Heart left ventricle (tissue), 16 donors: ENCODE data around the gene GPLD1. TPM values are rescaled to one million over a fixed set of nuclear protein-coding genes. Genes with fewer than 3 reads are reported as not detected.
"Not testable (repeated sequence)": the region's sequence is repeated elsewhere in the genome, so short reads cannot be mapped to it uniquely, and the experiment has no call there.

ENCODE experiments used
- ATAC-seq, 4 donors: fragments of 200-7000 bp; cut with Tn5 transposase; one replicate each; pipeline ENCODE4 v1.9.1; 2020 to 2022; ENCODE audit warnings: moderate library complexity in 4 of 4, mild to moderate bottlenecking in 3 of 4, moderate number of reproducible peaks in 1 of 4
- DNase-seq, 5 donors: peaks; one replicate each; pipeline ENCODE4 v3.0.0-alpha.2; 2020
- H3K27ac ChIP-seq, 12 donors: fragments of 200-600 bp; sonication (generic) in 4 of 12; one replicate each; pipeline versions ENCODE4 v1.5.0 to v1.8.0; 2016 to 2022; ENCODE audit warnings: mild to moderate bottlenecking in 2 of 12
- H3K27me3 ChIP-seq, 9 donors: fragments of 200-600 bp; sonication (generic) in 2 of 9; one replicate each; pipeline versions ENCODE4 v1.5.1 to v1.8.0; 2016 to 2022; ENCODE audit warnings: mild to moderate bottlenecking in 3 of 9
- H3K36me3 ChIP-seq, 9 donors: fragments of 200-600 bp; sonication (generic) in 2 of 9; one replicate each; pipeline versions ENCODE4 v1.5.0 to v1.8.0; 2018 to 2022; ENCODE audit warnings: mild to moderate bottlenecking in 2 of 9
- H3K4me1 ChIP-seq, 12 donors: fragments of 200-600 bp; sonication (generic) in 4 of 12; one replicate each; pipeline versions ENCODE4 v1.5.0 to v1.8.0; 2016 to 2022; ENCODE audit warnings: mild to moderate bottlenecking in 3 of 12
- H3K4me3 ChIP-seq, 12 donors: fragments of 200-600 bp; sonication (generic) in 4 of 12; one replicate each; pipeline versions ENCODE4 v1.5.0 to v1.8.0; 2017 to 2022; ENCODE audit warnings: mild to moderate bottlenecking in 9 of 12, moderate library complexity in 4 of 12
- H3K9me3 ChIP-seq, 12 donors: fragments of 200-600 bp; sonication (generic) in 4 of 12; one replicate each; pipeline versions ENCODE4 v1.5.0 to v1.8.0; 2016 to 2022; ENCODE audit warnings: mild to moderate bottlenecking in 1 of 12
- POLR2A ChIP-seq, 2 donors: fragments of 450-650 bp; IDR thresholded peaks; one replicate each; pipeline ENCODE4 v1.6.1; 2017; ENCODE audit warnings: antibody characterized with exemption in 2 of 2, mild to moderate bottlenecking in 2 of 2, moderate library complexity in 2 of 2
- WGBS, 4 donors: extraction: QIAGEN DNeasy Blood & Tissue Kit in 2 of 4; methylation state at CpG; one replicate each; pipeline versions ENCODE4 v1.1.5 to v1.1.7; 2013 to 2018; 5-methylcytosine and 5-hydroxymethylcytosine counted together
- intact Hi-C, 10 donors: fragments of 100-400 bp; cut with DNase I; formaldehyde crosslinking; loops; one replicate each; pipeline versions ENCODE4 v1.11.1 to v1.14.2; 2022
- polyA plus RNA-seq, 2 donors: library from polyadenylated mRNA; stranded (reverse); fragments of 200-250 nt; gene quantifications; one replicate each; pipeline ENCODE4 v1.2.3, GENCODE V29; 2013
- total RNA-seq, 9 donors: library from RNA; depleted of rRNA in 2 of 9; stranded (reverse); fragments of >200 nt in 2 of 9; fragmentation: NEBNext Ultra II Directional in 3 of 9; extraction: Animal tissue kit (Norgen Biotek cat#: 25700) in 3 of 9; gene quantifications; one replicate each; pipeline versions ENCODE4 v1.1.0 to v1.2.4, GENCODE V29; 2016 to 2023
- TF ChIP-seq, protein P1 (sequence below), 12 donors: fragments of 200-600 bp; sonication (generic) in 4 of 12; IDR thresholded peaks; one replicate each; pipeline versions ENCODE4 v1.5.0 to v1.8.0; 2018 to 2022; ENCODE audit warnings: antibody characterized with exemption in 12 of 12, mild to moderate bottlenecking in 5 of 12
- donor health status: ischemic (EF 13 %, LVEDD 7.1; RV severe dilation, severe dysfunction).
- donor health status: healthy with polysubstance abuse.
- donor health status: DM: no; HTN: yes; CAD: no.
- donor health status: DM: no; HTN: no; CAD: no.
- donor health status: ischemic (EF 25% LVEDD 6.9; RV normal size, moderate dysfunction).
- donor health status: ischemic (EF 25% LVEDD 5.7; RV mildly dilated, moderate dysfunction).
- donor health status: healthy.
- donor health status: DM: yes; HTN: yes; CAD: no.
- donor health status: ischemic (EF 35%, LVEDD 5.7; RV mildly dilated, moderate dysfunction).
- donor health status: nonischemic (EF 11% LVEDD 7.7; RV severe dilation, severe dysfunction).
- donor health status: DM: yes; HTN: yes; CAD: no.
- donor health status: PGD.
- donor health status: ischemic (EF 29% LVEDD 5.4; RV normal size, mild dysfunction).
- donor health status: nonischemic (EF 23%, LVEDD 6.1; RV moderate dilation, normal function).

Gene GPLD1
- total and polyA plus RNA-seq, 11 donors: 0.18 to 0.99 (median 0.81) TPM

DNA sequence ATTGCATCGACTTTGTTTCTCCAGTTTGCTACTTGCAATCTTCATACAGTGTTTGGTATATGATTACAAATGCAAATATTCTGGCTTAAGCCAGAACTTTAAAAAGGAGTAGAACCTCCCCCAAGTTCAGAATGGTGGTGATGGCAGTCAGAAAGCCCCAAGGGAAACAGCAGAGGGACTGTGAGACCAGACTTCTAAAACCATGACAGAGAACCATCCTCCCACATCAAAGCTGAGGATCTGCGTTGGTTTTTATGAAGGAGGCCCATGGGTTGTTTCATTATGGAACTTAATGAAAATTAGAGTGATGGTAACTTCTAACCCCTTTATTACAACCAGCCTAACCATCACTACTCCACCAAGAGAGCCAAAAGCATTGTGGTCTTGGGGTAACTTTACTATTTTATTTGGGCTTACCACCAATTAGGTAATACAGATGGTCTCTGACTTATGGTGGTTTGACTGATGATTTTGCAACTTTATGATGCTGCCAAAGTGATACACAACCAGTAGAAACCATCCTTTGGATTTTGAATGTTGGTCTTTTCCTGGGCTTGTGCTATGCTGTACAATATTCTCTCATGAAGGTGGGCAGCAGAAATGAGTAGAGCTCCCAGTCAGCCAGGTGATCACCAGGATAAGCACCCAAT is 97.5 kb downstream of the GPLD1 start:
- TF ChIP-seq POLR2A (IDR thresholded peaks at IDR 0.05): no peak
- TF ChIP-seq, protein P1, sequence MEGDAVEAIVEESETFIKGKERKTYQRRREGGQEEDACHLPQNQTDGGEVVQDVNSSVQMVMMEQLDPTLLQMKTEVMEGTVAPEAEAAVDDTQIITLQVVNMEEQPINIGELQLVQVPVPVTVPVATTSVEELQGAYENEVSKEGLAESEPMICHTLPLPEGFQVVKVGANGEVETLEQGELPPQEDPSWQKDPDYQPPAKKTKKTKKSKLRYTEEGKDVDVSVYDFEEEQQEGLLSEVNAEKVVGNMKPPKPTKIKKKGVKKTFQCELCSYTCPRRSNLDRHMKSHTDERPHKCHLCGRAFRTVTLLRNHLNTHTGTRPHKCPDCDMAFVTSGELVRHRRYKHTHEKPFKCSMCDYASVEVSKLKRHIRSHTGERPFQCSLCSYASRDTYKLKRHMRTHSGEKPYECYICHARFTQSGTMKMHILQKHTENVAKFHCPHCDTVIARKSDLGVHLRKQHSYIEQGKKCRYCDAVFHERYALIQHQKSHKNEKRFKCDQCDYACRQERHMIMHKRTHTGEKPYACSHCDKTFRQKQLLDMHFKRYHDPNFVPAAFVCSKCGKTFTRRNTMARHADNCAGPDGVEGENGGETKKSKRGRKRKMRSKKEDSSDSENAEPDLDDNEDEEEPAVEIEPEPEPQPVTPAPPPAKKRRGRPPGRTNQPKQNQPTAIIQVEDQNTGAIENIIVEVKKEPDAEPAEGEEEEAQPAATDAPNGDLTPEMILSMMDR (IDR thresholded peaks at IDR 0.05): no peak
- H3K4me1 ChIP-seq: no peaks in the 10 kb centered on the region
- intact Hi-C loops: loop anchor here in 2 of 10 donors (2.0 to 5.0 kb wide), 2 partner anchors 105 to 109 kb away; no protein-coding TSS in a partner anchor
- no peak overlapping the region for H3K27ac ChIP-seq
- DNase-seq (no peak), ATAC-seq (no peak)
- no peak overlapping the region for H3K4me3 ChIP-seq
- H3K9me3 ChIP-seq: peaks cover 0 to 4% (median 0%) of the 10 kb centered on the region in 12 donors
- 80 to 88% (median 84%) methylated on average over 2 of the region's 2 CpGs for WGBS, 4 donors
- H3K36me3 ChIP-seq: no peaks in the 10 kb centered on the region
- peaks cover 0 to 10% (median 0%) of the 10 kb centered on the region in 9 donors for H3K27me3 ChIP-seq

DNA sequence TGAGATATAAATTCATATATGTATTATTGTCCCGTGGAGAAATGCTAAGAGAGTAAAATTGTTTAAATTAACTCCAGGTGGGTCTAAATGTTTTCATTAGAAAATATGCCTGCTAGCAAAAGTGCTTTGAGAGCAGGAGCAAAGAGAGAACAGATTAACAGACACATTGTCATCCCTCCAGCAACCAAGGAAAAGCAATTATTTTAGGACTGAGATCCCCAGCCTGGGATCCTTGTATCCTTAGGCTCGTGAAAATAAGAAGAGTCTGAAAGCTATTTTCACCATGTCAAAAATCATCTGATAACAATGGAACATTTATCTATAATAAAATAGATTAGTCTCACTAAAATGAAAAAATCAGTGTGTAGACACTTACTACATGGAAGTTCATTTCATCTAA is 98.2 kb downstream of the GPLD1 start:
- H3K27me3 ChIP-seq: peaks cover 0 to 5% (median 0%) of the 10 kb centered on the region in 9 donors
- 60 to 69% (median 63%) methylated on average over 2 of the region's 2 CpGs for WGBS, 4 donors
- no peak overlapping the region for H3K27ac ChIP-seq
- no peaks in the 10 kb centered on the region for H3K9me3 ChIP-seq
- no peak overlapping the region for H3K4me3 ChIP-seq
- intact Hi-C loops: loop anchor here in 2 of 10 donors (2.0 to 5.0 kb wide), 2 partner anchors 104 to 108 kb away; no protein-coding TSS in a partner anchor
- no peak for ATAC-seq
- H3K36me3 ChIP-seq: no peaks in the 10 kb centered on the region
- no peaks in the 10 kb centered on the region for H3K4me1 ChIP-seq
- no peak for DNase-seq
- TF ChIP-seq, protein P1 (IDR thresholded peaks at IDR 0.05): no peak
- TF ChIP-seq POLR2A (IDR thresholded peaks at IDR 0.05): no peak

DNA sequence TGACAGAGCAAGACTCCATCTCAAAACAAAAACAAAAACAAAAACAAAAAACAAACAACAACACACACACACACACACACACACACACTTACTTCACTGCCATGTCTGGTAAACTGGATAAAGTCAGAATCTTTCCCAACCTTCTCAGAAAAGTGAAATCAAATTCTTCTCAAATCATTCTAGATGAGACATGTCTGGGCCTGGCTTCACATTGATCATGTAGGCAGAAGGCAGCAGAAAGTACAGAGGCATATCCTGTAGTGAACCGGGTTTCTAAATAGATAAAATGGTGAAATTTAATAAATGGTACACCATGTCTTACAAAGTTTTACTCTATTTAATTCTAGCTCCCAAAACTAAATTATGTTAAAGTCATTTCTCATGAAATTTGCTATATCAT is 101.6 kb downstream of the GPLD1 start:
- H3K27ac ChIP-seq: no peak overlapping the region
- no peak for TF ChIP-seq POLR2A (IDR thresholded peaks at IDR 0.05)
- TF ChIP-seq, protein P1 (IDR thresholded peaks at IDR 0.05): no peak
- intact Hi-C loops: loop anchor here in 7 of 10 donors (2.0 to 5.0 kb wide), 3 partner anchors 101 to 106 kb away; no protein-coding TSS in a partner anchor
- no peaks in the 10 kb centered on the region for H3K9me3 ChIP-seq
- H3K36me3 ChIP-seq: no peaks in the 10 kb centered on the region
- no peak for DNase-seq
- no peak for ATAC-seq
- peaks cover 0 to 5% (median 0%) of the 10 kb centered on the region in 9 donors for H3K27me3 ChIP-seq
- WGBS, 4 donors: 85 to 94% (median 86%) methylated on average over 1 of the region's 1 CpG
- H3K4me3 ChIP-seq: no peak overlapping the region
- H3K4me1 ChIP-seq: no peaks in the 10 kb centered on the region

DNA sequence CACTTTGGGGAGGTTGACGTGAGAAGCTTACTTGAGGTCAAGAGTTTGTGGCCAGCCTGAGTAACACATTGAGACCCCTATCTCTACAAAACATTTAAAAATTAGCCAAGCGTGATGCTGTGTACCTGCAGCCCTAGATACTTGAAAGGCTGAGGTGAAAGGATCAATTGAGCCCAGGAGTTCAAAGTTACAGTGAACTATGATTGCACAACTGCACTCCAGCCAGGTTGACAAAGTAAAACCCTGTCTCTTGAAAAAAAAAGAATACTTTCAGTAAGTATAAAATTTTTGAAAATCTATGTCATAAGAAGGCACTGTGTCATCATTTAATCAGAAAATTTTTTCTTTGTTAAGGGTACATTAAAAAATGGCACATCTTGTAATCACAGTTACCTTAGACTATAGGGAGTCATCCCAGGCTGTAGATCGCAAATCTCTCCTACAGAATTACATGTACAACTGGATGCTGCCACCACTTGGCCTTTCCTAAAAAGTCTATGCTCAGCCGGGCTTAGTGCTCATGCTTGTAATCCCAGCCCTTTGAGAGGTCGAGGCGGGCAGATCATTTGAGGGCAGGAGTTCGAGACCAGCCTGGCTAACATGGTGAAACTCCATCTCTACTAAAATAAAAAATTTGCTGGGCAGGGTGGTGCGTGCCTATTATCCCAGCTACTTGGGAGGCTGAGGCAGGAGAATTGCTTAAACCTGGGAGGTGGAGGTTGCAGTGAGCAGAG is 103.7 kb downstream of the GPLD1 start:
- Histone ChIP-seq H3K27me3 (peaks cover 0 to 5% (median 0%) of the 10 kb centered on the region in 9 donors), H3K9me3 (no peaks in the 10 kb centered on the region), H3K4me1 (no peaks in the 10 kb centered on the region), H3K36me3 (no peaks in the 10 kb centered on the region), H3K4me3 (no peak overlapping the region), H3K27ac (no peak overlapping the region)
- DNase-seq (no peak), ATAC-seq (no peak)
- 73 to 84% (median 79%) methylated on average over 8 of the region's 8 CpGs for WGBS, 4 donors
- TF ChIP-seq, protein P1 (IDR thresholded peaks at IDR 0.05): no peak
- no peak for TF ChIP-seq POLR2A (IDR thresholded peaks at IDR 0.05)
- intact Hi-C loops: loop anchor here in 4 of 10 donors (5.0 kb wide), 2 partner anchors 98 to 103 kb away; no protein-coding TSS in a partner anchor

DNA sequence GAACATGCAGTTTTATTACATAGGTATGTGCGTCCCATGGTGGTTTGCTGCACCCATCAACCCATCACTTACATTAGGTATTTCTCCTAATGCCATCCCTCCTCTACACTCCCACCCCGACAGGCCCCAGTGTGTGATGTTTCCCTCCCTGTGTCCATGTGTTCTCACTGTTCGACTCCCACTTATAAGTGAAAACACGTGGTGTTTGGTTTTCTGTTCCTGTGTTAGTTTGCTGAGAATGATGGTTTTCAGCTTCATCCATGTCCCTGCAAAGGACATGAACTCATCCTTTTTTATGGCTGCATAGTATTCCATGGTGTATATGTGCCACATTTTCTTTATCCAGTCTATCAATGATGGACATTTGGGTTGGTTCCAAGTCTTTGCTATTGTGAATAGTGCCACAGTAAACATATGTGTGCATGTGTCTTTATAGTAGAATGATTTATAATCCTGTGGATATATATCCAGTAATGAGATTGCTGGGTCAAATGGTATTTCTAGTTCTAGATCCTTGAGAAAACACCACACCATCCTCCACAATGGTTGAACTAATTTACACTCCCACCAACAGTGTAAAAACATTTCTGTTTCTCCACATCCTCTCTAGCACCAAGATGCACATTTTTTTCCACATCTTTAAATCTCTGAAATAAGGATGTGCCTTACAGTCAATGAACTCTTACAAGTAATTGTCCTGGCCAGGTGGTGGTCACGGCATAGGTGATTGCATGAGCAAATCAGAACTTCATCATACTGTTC is 104.8 kb downstream of the GPLD1 start:
- not testable (repeated sequence) for H3K4me1 ChIP-seq, DNase-seq, H3K4me3 ChIP-seq, H3K9me3 ChIP-seq, H3K36me3 ChIP-seq, H3K27me3 ChIP-seq, ATAC-seq, H3K27ac ChIP-seq
- intact Hi-C loops: loop anchor here in 4 of 10 donors (5.0 kb wide), 2 partner anchors 97 to 102 kb away; no protein-coding TSS in a partner anchor
- WGBS, 4 donors: 88 to 93% (median 91%) methylated on average over 5 of the region's 5 CpGs

DNA sequence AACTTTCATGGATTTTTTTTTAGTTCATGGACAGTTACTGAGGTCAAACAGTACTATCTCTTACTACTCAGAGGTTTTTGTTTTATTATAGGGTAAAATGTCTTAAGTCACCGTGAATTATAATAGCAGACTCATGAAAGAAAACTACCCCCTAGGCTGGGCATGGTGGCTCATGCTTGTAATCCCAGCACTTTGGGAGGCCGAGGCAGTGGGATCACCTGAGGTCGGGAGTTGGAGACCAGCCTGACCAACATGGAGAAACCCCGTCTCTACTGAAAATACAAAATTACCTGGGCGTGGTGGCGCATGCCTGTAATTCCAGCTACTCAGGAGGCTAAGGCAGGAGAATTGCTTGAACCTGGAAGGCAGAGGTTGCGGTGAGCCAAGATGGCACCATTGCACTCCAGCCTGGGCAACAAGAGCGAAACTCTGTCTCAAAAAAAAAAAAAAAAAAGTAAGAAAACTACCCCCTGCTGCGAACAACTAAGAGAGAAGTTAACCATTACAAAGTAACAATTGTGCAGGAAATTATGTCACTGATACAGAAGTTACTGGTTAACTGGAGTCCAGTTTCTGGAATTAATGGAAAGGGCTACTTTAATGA is 106.4 kb downstream of the GPLD1 start:
- H3K27ac ChIP-seq, ATAC-seq, H3K4me1 ChIP-seq, H3K4me3 ChIP-seq, DNase-seq, H3K36me3 ChIP-seq, intact Hi-C loops, H3K9me3 ChIP-seq, H3K27me3 ChIP-seq: not testable (repeated sequence)
- WGBS, 4 donors: 93 to 95% (median 93%) methylated on average over 9 of the region's 9 CpGs
